ENCODE data around the gene PAK4. TPM values are rescaled to one million over a fixed set of nuclear protein-coding genes. Genes with fewer than 3 reads are reported as not detected.

Gene PAK4
- total and polyA plus RNA-seq, 2 of the 13 experiments (the other 11 are each of a cell fraction or from before 2014, with no cell fraction given): 9.5 to 17.8 TPM

DNA sequence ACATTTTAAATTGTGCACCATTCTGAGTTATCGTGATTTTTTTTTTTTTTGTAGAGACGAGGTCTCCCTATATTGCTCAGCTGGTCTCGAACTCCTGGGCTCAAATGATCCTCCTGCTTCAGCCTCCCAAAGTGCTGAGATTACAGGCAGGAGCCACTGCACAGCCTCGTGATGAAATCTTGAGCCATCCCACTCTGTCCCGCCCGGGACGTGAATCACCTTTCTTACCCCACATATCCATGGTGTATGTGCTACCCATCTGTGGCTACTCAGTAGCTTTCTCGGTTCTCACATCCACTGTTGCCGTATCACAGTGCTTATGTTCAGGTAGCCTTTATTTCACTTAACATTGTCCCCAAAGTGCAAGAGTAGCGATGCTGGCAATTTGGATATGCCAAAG is 26.5 kb downstream of the PAK4 start:
- no TSS peak for BruUV-seq (replicated peaks)
- H3K36me3 ChIP-seq (replicated peaks in 1 of 2; ENCODE audit: control insufficient read depth in 1 of 2, insufficient read depth in 2 of 2, low read length in 2 of 2): peaks cover 5 to 11% of the 10 kb centered on the region in 2 experiments; a peak in 4 of 5 replicates
- H3K9me3 ChIP-seq (ENCODE audit: low read length): no peaks in the 10 kb centered on the region
- ChIA-PET POLR2A (no interaction called here), CTCF (ENCODE audit: low intra/inter-chr PET ratio, low total read pairs) (no interaction called here)
- no peak overlapping the region for H3K4me3 ChIP-seq (replicated peaks in 1 of 3; ENCODE audit: insufficient read depth in 1 of 3, low read depth in 2 of 3, low read length in 3 of 3)
- in situ Hi-C loops (cut with HindIII; ENCODE audit: extremely low pct_ligation_motif_present, low pct_unique_long_range_greater_than_20kb) (no loop called here), intact Hi-C loops (cut with micrococcal nuclease; ENCODE audit: unreplicated experiment) (no loop called here)
- WGBS (ENCODE audit: low lambda C conversion rate): 98% methylated on average over 10 of the region's 10 CpGs
- no peak for TF ChIP-seq NKX3-1 (CRISPR knock-in tag; IDR thresholded peaks at IDR 0.05)
- no peak for TF ChIP-seq SATB2 (CRISPR knock-in tag; IDR thresholded peaks at IDR 0.05)
- TF ChIP-seq, protein P1, sequence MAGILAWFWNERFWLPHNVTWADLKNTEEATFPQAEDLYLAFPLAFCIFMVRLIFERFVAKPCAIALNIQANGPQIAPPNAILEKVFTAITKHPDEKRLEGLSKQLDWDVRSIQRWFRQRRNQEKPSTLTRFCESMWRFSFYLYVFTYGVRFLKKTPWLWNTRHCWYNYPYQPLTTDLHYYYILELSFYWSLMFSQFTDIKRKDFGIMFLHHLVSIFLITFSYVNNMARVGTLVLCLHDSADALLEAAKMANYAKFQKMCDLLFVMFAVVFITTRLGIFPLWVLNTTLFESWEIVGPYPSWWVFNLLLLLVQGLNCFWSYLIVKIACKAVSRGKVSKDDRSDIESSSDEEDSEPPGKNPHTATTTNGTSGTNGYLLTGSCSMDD (CRISPR knock-in tag; IDR thresholded peaks at IDR 0.05): no peak
- no peak for TF ChIP-seq STAT5B (CRISPR knock-in tag; IDR thresholded peaks at IDR 0.05)
- TF ChIP-seq ZMYM4 (CRISPR knock-in tag; IDR thresholded peaks at IDR 0.05): no peak
- no peak for TF ChIP-seq SMAD3 (CRISPR knock-in tag; IDR thresholded peaks at IDR 0.05)
- TF ChIP-seq GTF3A (CRISPR knock-in tag; conservative IDR thresholded peaks at IDR 0.05): no peak
- TF ChIP-seq RELA (CRISPR knock-in tag; IDR thresholded peaks at IDR 0.05): no peak
- TF ChIP-seq, protein P2, sequence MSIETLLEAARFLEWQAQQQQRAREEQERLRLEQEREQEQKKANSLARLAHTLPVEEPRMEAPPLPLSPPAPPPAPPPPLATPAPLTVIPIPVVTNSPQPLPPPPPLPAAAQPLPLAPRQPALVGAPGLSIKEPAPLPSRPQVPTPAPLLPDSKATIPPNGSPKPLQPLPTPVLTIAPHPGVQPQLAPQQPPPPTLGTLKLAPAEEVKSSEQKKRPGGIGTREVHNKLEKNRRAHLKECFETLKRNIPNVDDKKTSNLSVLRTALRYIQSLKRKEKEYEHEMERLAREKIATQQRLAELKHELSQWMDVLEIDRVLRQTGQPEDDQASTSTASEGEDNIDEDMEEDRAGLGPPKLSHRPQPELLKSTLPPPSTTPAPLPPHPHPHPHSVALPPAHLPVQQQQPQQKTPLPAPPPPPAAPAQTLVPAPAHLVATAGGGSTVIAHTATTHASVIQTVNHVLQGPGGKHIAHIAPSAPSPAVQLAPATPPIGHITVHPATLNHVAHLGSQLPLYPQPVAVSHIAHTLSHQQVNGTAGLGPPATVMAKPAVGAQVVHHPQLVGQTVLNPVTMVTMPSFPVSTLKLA (IDR thresholded peaks at IDR 0.05): no peak
- no peak for TF ChIP-seq MBD4 (IDR thresholded peaks at IDR 0.05; ENCODE audit: borderline replicate concordance, low read length)
- TF ChIP-seq STAG1 (CRISPR knock-in tag; IDR thresholded peaks at IDR 0.05): no peak
- no peak for TF ChIP-seq RFXANK (CRISPR knock-in tag; IDR thresholded peaks at IDR 0.05)
- TF ChIP-seq ZSCAN20 (CRISPR knock-in tag; IDR thresholded peaks at IDR 0.05; ENCODE audit: borderline replicate concordance): no peak
- TF ChIP-seq EED (CRISPR knock-in tag; IDR thresholded peaks at IDR 0.05): no peak
- FAIRE-seq: no peak
- H3K79me2 ChIP-seq (ENCODE audit: insufficient read depth, low read length): peaks cover 47% of the 10 kb centered on the region
- ATAC-seq: no peak
- no peak overlapping the region for H3K9ac ChIP-seq (ENCODE audit: insufficient read depth, low read depth, low read length)
- DNase-seq (ENCODE audit: low spot score): no peak
- H2AFZ ChIP-seq (ENCODE audit: low read length): no peak overlapping the region
- no peak overlapping the region for H3K27ac ChIP-seq (ENCODE audit: extremely low read length, insufficient read depth, low read length)
- H4K20me1 ChIP-seq (ENCODE audit: insufficient read depth, low read length): peaks cover 9% of the 10 kb centered on the region
- H3K4me1 ChIP-seq (ENCODE audit: insufficient read depth, low read length): peaks cover 42% of the 10 kb centered on the region
- H3K27me3 ChIP-seq (ENCODE audit: control insufficient read depth in 1 of 2, insufficient read depth in 2 of 2, low read length in 2 of 2): no peaks in the 10 kb centered on the region
- H3K4me2 ChIP-seq (ENCODE audit: low read depth, low read length): no peak overlapping the region

All from HepG2 (cell line).